Erythroblast (primary cell): ENCODE data around the gene FAM168A.

Experiments
- GATA1 ChIP-seq: IDR thresholded peaks from 2 replicates; pipeline ENCODE4 v1.6.1; 2011; ENCODE audit warnings: low read depth, mild to moderate bottlenecking, control low read depth, low read length, moderate library complexity
- POLR2A ChIP-seq: IDR thresholded peaks from 2 replicates; pipeline ENCODE4 v1.6.1; 2011; ENCODE audit warnings: mild to moderate bottlenecking, low read length

- TF ChIP-seq POLR2A = no peak
- no peak for TF ChIP-seq GATA1
Observed at GRCh38 chr11:73536961-73537360, 61.0 kb downstream of the FAM168A start.
